H1 (cell line): ENCODE data around the gene AGAP1. TPM values are rescaled to one million over a fixed set of nuclear protein-coding genes. Genes with fewer than 3 reads are reported as not detected.

ENCODE experiments used
- CTCF ChIA-PET: fragments of 300-600 bp; sonication (Branson Sonifier 250); formaldehyde crosslinking; loops from one replicate; lab custom pipeline; 2021; ENCODE audit not compliant: partially characterized antibody; lab: Charles Lee
- POLR2A ChIA-PET: fragments of 300-600 bp; sonication (Branson Sonifier 250); formaldehyde crosslinking; loops from one replicate; lab custom pipeline; 2021; ENCODE audit warnings: inconsistent platforms; ENCODE audit not compliant: partially characterized antibody; lab: Charles Lee
- DNase-seq, 2 experiments: peaks; one replicate each; pipeline versions ENCODE4 v3.0.0 to v3.0.0-alpha.2; 2010 to 2022; ENCODE audit warnings: low spot score in 2 of 2, low read depth in 1 of 2, mixed read lengths in 1 of 2
- FAIRE-seq: peaks from 2 replicates; lab custom pipeline; 2011; peaks lifted over from hg19 to GRCh38; lab: Jason Lieb, UNC
- H2AFZ ChIP-seq: 2 replicates; pipeline ENCODE4 v1.8.1; 2012; ENCODE audit warnings: low read length, inconsistent platforms
- H2AK5ac ChIP-seq: 2 replicates; pipeline ENCODE4 v1.6.1; 2013; ENCODE audit warnings: low read depth, low read length
- H2BK120ac ChIP-seq: replicated peaks from 2 replicates; pipeline ENCODE3; 2013; ENCODE audit warnings: low read depth, low read length, inconsistent platforms
- H2BK12ac ChIP-seq: 2 replicates; pipeline ENCODE4 v1.6.1; 2013; ENCODE audit warnings: low read depth, low read length
- H2BK15ac ChIP-seq: 2 replicates; pipeline ENCODE4 v1.6.1; 2013; ENCODE audit warnings: low read length
- H2BK20ac ChIP-seq: 2 replicates; pipeline ENCODE4 v1.6.1; 2013; ENCODE audit warnings: low read length
- H2BK5ac ChIP-seq: 2 replicates; pipeline ENCODE4 v1.6.1; 2013; ENCODE audit warnings: low read depth, low read length
- H3K14ac ChIP-seq: 2 replicates; pipeline ENCODE4 v1.6.1; 2013; ENCODE audit warnings: inconsistent platforms; ENCODE audit not compliant: insufficient read length
- H3K18ac ChIP-seq: 2 replicates; pipeline ENCODE4 v1.6.1; 2013; ENCODE audit warnings: low read length; ENCODE audit errors: extremely low read depth
- H3K23ac ChIP-seq: 2 replicates; pipeline ENCODE4 v1.6.1; 2013; ENCODE audit warnings: inconsistent platforms; ENCODE audit not compliant: insufficient read length
- H3K23me2 ChIP-seq: 2 replicates; pipeline ENCODE4 v1.6.1; 2013; ENCODE audit warnings: low read depth, low read length
- H3K27ac ChIP-seq: 2 replicates; pipeline ENCODE4 v1.6.1; 2011; ENCODE audit warnings: low read depth, low read length, inconsistent platforms
- H3K27me3 ChIP-seq, 4 experiments: replicated peaks in 1 of 4; 1 replicate in 1 of 4; 2 replicates in 3 of 4; pipeline versions ENCODE4 v1.6.1 to v1.8.1; 2011 to 2013; ENCODE audit warnings: low read length in 3 of 4, mild to moderate bottlenecking in 3 of 4, inconsistent platforms in 2 of 4, mixed read lengths in 2 of 4, moderate library complexity in 1 of 4; ENCODE audit not compliant: control insufficient read depth in 3 of 4, insufficient read depth in 3 of 4; ENCODE audit errors: extremely low read depth in 1 of 4
- H3K36me3 ChIP-seq, 4 experiments: 2 replicates each; pipeline versions ENCODE4 v1.6.1 to v1.8.1; 2011 to 2013; ENCODE audit warnings: mild to moderate bottlenecking in 4 of 4, low read length in 3 of 4, moderate library complexity in 2 of 4, control low read depth in 1 of 4, inconsistent platforms in 1 of 4; ENCODE audit not compliant: insufficient read depth in 4 of 4, control insufficient read depth in 2 of 4
- H3K4ac ChIP-seq: replicated peaks from 2 replicates; pipeline ENCODE3; 2013; ENCODE audit warnings: low read length, low read depth, mixed read lengths, inconsistent platforms; ENCODE audit not compliant: insufficient read length
- H3K4me1 ChIP-seq, 4 experiments: replicated peaks in 1 of 4; 1 replicate in 1 of 4; 2 replicates in 3 of 4; pipeline versions ENCODE4 v1.6.1 to v1.8.1; 2011 to 2013; ENCODE audit warnings: low read length in 3 of 4, inconsistent platforms in 2 of 4, mixed read lengths in 1 of 4; ENCODE audit not compliant: insufficient read depth in 4 of 4, control insufficient read depth in 3 of 4
- H3K4me2 ChIP-seq, 2 experiments: 2 replicates each; pipeline versions ENCODE4 v1.6.1 to v1.8.1; 2011 to 2013; ENCODE audit warnings: low read depth in 2 of 2, low read length in 2 of 2, control low read depth in 1 of 2, inconsistent platforms in 1 of 2, mild to moderate bottlenecking in 1 of 2; ENCODE audit not compliant: insufficient read depth in 1 of 2
- H3K4me3 ChIP-seq, 4 experiments: fragments of 200-600, 300-600 bp in 1 of 4; sonication (generic), shearing (Covaris generic), sonication (Bioruptor Twin) in 1 of 4; 2 replicates each; pipeline versions ENCODE4 v1.5.1 to v1.8.1; 2011 to 2016; ENCODE audit warnings: low read length in 4 of 4, low read depth in 3 of 4, control low read depth in 2 of 4, inconsistent platforms in 2 of 4, mild to moderate bottlenecking in 2 of 4, mixed read lengths in 1 of 4, moderate library complexity in 1 of 4; ENCODE audit not compliant: insufficient read depth in 2 of 4; ENCODE audit errors: extremely low read depth in 1 of 4
- H3K56ac ChIP-seq: replicated peaks from 2 replicates; pipeline ENCODE3; 2013; ENCODE audit warnings: low read depth, mild to moderate bottlenecking, mixed read lengths, low read length, inconsistent platforms; ENCODE audit not compliant: insufficient read length
- H3K79me1 ChIP-seq: 2 replicates; pipeline ENCODE4 v1.6.1; 2013; ENCODE audit warnings: low read depth, low read length, control low read depth
- H3K79me2 ChIP-seq, 2 experiments: 2 replicates each; pipeline versions ENCODE4 v1.6.1 to v1.8.1; 2012 to 2013; ENCODE audit warnings: low read length in 2 of 2, mild to moderate bottlenecking in 2 of 2, inconsistent platforms in 1 of 2; ENCODE audit not compliant: insufficient read depth in 2 of 2, control insufficient read depth in 1 of 2
- H3K9ac ChIP-seq, 4 experiments: replicated peaks in 1 of 4; 1 replicate in 1 of 4; 2 replicates in 3 of 4; pipeline versions ENCODE4 v1.6.1 to v1.8.1; 2011 to 2013; ENCODE audit warnings: low read depth in 3 of 4, low read length in 3 of 4, control low read depth in 2 of 4, mild to moderate bottlenecking in 2 of 4, moderate library complexity in 2 of 4, inconsistent platforms in 1 of 4; ENCODE audit errors: extremely low read depth in 1 of 4
- H3K9me3 ChIP-seq, 2 experiments: 2 replicates each; pipeline versions ENCODE4 v1.6.1 to v1.8.1; 2012 to 2013; ENCODE audit warnings: mild to moderate bottlenecking in 2 of 2, moderate library complexity in 2 of 2, control low read depth in 1 of 2, inconsistent platforms in 1 of 2, low read depth in 1 of 2, low read length in 1 of 2, mixed read lengths in 1 of 2; ENCODE audit not compliant: insufficient read depth in 2 of 2
- H4K20me1 ChIP-seq, 2 experiments: replicated peaks in 1 of 2; 2 replicates each; pipeline versions ENCODE3 to v1.8.1; 2011 to 2013; ENCODE audit warnings: inconsistent platforms in 2 of 2, low read length in 2 of 2, mild to moderate bottlenecking in 1 of 2; ENCODE audit not compliant: insufficient read depth in 2 of 2, control insufficient read depth in 1 of 2
- H4K5ac ChIP-seq: 2 replicates; pipeline ENCODE4 v1.6.1; 2013; ENCODE audit warnings: low read length, low read depth, mixed read lengths, inconsistent platforms; ENCODE audit not compliant: insufficient read length
- H4K8ac ChIP-seq: 2 replicates; pipeline ENCODE4 v1.8.0; 2013; ENCODE audit warnings: mild to moderate bottlenecking, moderate library complexity, low read length, inconsistent platforms; ENCODE audit not compliant: insufficient read depth; ENCODE audit errors: extremely low read depth
- H4K91ac ChIP-seq: replicated peaks from 2 replicates; pipeline ENCODE3; 2013; ENCODE audit warnings: low read length, mixed read lengths, inconsistent platforms; ENCODE audit not compliant: insufficient read length
- CTBP2 ChIP-seq: IDR thresholded peaks from 2 replicates; pipeline ENCODE4 v1.7.0; 2011; ENCODE audit warnings: borderline replicate concordance, mild to moderate bottlenecking, moderate library complexity, mixed read lengths, low read length; ENCODE audit not compliant: insufficient read depth, insufficient read length
- EGR1 ChIP-seq: IDR thresholded peaks from 2 replicates; pipeline ENCODE4 v1.6.1; 2011; ENCODE audit warnings: low read depth, low read length, borderline replicate concordance
- ZNF274 ChIP-seq: IDR thresholded peaks from 2 replicates; pipeline ENCODE4 v1.7.0; 2012; ENCODE audit warnings: low read length, borderline replicate concordance; ENCODE audit errors: extremely low read depth
- WGBS, 2 experiments: shearing (Covaris generic) in 1 of 2; methylation state at CpG; one replicate each; pipeline versions ENCODE4 v1.1.6 to v1.1.7; 2013 to 2015; ENCODE audit warnings: low lambda C conversion rate in 2 of 2, mixed read lengths in 2 of 2, inconsistent platforms in 1 of 2, low coverage in 1 of 2, missing lambda C conversion rate in 1 of 2; ENCODE audit not compliant: insufficient replicate concordance in 2 of 2, insufficient coverage in 1 of 2, insufficient read length in 1 of 2; ENCODE audit errors: extremely low coverage in 1 of 2, missing lambda C conversion rate in 1 of 2; 5-methylcytosine and 5-hydroxymethylcytosine counted together
- polyA plus RNA-seq, 7 experiments: library from polyadenylated mRNA; depleted of rRNA in 3 of 7; stranded (reverse) in 5 of 7; unstranded in 2 of 7; fragments of >200 nt in 5 of 7; fragments of 200-250 nt in 2 of 7; gene quantifications; 1 replicate in 5 of 7; 2 replicates in 1 of 7; 4 replicates in 1 of 7; pipeline versions ENCODE4 v1.2.1 to v1.2.3, GENCODE V29; 2011 to 2013; ENCODE audit warnings: missing spikeins in 2 of 7, mixed read lengths in 2 of 7
- total RNA-seq: library from RNA; stranded (reverse); fragmentation: NEBNext Ultra II Directional; extraction: Animal tissue kit (Norgen Biotek cat#: 25700); gene quantifications from 2 replicates; pipeline ENCODE4 v1.2.1, GENCODE V29; 2021

The AGAP1 gene
- total and polyA plus RNA-seq, 2 of the 8 experiments (the other 6 are each of a cell fraction or from before 2014, with no cell fraction given) = 18.1 to 39.4 TPM

DNA sequence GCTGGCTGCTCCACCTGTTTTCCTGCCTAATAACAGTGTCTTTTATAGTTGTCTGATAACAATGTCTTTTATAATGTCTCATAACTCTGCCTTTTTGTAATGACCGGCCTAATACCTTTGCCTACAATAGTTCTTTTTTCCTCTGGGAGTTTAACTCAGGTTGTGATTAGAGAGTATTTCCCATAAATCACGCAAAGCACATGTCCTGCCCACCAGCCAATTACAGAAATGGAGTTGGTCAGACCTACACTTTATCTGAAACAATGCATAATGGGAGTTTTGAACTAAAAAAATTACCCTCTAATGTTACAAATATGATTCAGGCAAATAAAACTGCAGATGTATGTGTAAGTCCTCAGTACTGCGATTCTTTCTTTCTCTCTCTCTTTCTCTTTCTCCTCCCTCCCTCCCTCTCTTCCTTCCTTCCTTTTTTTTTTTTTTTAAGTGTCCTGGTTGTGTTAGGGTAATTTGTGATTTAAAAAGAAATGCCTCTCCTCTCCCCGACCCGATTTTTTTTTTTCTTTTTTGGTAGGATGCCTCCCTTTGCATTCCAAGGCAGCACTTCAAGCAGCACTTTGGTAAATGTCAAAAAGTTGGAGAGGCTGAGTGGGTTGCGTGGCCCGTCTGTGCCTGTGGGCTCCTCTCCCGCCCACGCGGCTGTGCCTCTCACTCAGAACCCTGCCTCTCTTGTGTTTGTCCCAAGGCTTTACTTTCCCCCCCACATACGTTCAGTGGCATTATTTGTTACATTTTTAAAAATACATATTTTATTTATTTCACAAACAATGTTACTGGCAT lies 147.3 kb downstream of the AGAP1 start:
- Histone ChIP-seq H3K4ac (no peak overlapping the region), H3K9me3 (no peaks in the 10 kb centered on the region), H3K14ac (no peak overlapping the region), H3K23me2 (no peaks in the 10 kb centered on the region), H3K23ac (no peak overlapping the region), H2BK5ac (no peak overlapping the region), H3K79me1 (peaks cover 8% of the 10 kb centered on the region; the same call in 1 of the 2 replicates), H4K5ac (no peak overlapping the region), H2BK12ac (no peak overlapping the region), H3K9ac (no peak overlapping the region; a peak in 2 of 7 replicates), H4K8ac (no peak overlapping the region), H3K36me3 (no peaks in the 10 kb centered on the region), H3K27me3 (no peaks in the 10 kb centered on the region), H3K79me2 (peaks cover 0 to 52% of the 10 kb centered on the region in 2 experiments; a peak in 2 of 4 replicates), H2AK5ac (no peak overlapping the region), H2BK15ac (no peak overlapping the region), H4K91ac (no peak overlapping the region), H3K56ac (no peak overlapping the region), H2BK120ac (no peak overlapping the region), H3K4me3 (peak overlapping the region in 2 of 4 experiments; percentile 2 to 19; a peak in 1 of 8 replicates), H3K4me2 (peak overlapping the region in 1 of 2 experiments; percentile 17; a peak in 1 of 4 replicates), H3K18ac (no peak overlapping the region), H2AFZ (no peak overlapping the region), H2BK20ac (no peak overlapping the region), H3K4me1 (peaks cover 5 to 17% (median 12%) of the 10 kb centered on the region in 4 experiments; a peak in 6 of 7 replicates), H4K20me1 (peaks cover 0 to 1% of the 10 kb centered on the region in 2 experiments), H3K27ac (no peak overlapping the region)
- FAIRE-seq = no peak
- TF ChIP-seq EGR1 = peak; percentile 51; the same call in 1 of the 2 replicates
- no peak for TF ChIP-seq ZNF274
- no peak for TF ChIP-seq CTBP2
- ChIA-PET CTCF (interaction anchor here (0.9 to 3.9 kb wide), 5 partner anchors 9 to 44 kb away, joined by 3 to 26 read pairs (median 3); no protein-coding TSS in a partner anchor), POLR2A (no interaction called here)
- no peak for DNase-seq
- 46% methylated on average over 11 of the region's 11 CpGs; no CpG with 5 or more reads in 1 of the 2 experiments for WGBS, 2 experiments
